ENCODE results near the gene CDK8. TPM values are rescaled to one million over a fixed set of nuclear protein-coding genes. Genes with fewer than 3 reads are reported as not detected.

CDK8 gene
- 34.0 TPM for total RNA-seq
- 15.5 TPM for polyA plus RNA-seq

- Histone ChIP-seq H3K36me3 (ENCODE audit: insufficient read depth) (no peaks in the 10 kb centered on the region), H3K4me3 (ENCODE audit: low read depth, low read length) (peak within 1 kb of the TSS; percentile 96), H3K4me1 (ENCODE audit: insufficient read depth) (no peaks in the 10 kb centered on the region), H3K27ac (ENCODE audit: low read depth) (peak within 1 kb of the TSS; percentile 97)
- WGBS = under 1% methylated on average over 79 of the region's 79 CpGs
- DNase-seq (ENCODE audit: extremely low spot score) = peak; percentile 77
These were observed at the start of gene CDK8 for GRCh38 chr13:26253787-26254582. TSS of gene CDK8 (plus strand) at chr13:26254129. CDS start at chr13:26254642, 513 bp downstream.

- no peak overlapping the region for H3K4me3 ChIP-seq (ENCODE audit: low read depth, low read length)
- peaks cover 2% of the 10 kb centered on the region for H3K36me3 ChIP-seq (ENCODE audit: insufficient read depth)
- no peak overlapping the region for H3K27ac ChIP-seq (ENCODE audit: low read depth)
- H3K4me1 ChIP-seq (ENCODE audit: insufficient read depth) = no peaks in the 10 kb centered on the region
- 96% methylated on average over 1 of the region's 1 CpG for WGBS
- no peak for DNase-seq (ENCODE audit: extremely low spot score)
These were observed 45.6 kb upstream of the CDK8 start for GRCh38 chr13:26208287-26208686.

- 89% methylated on average over 1 of the region's 1 CpG for WGBS
- Histone ChIP-seq H3K36me3 (ENCODE audit: insufficient read depth) (peaks cover 17% of the 10 kb centered on the region), H3K27ac (ENCODE audit: low read depth) (no peak overlapping the region), H3K4me1 (ENCODE audit: insufficient read depth) (no peaks in the 10 kb centered on the region), H3K4me3 (ENCODE audit: low read depth, low read length) (no peak overlapping the region)
- no peak for DNase-seq (ENCODE audit: extremely low spot score)
These were observed 40.6 kb upstream of the CDK8 start for GRCh38 chr13:26213345-26213744.

- Histone ChIP-seq H3K36me3 (ENCODE audit: insufficient read depth) (peaks cover 17% of the 10 kb centered on the region), H3K4me3 (ENCODE audit: low read depth, low read length) (no peak overlapping the region), H3K27ac (ENCODE audit: low read depth) (no peak overlapping the region), H3K4me1 (ENCODE audit: insufficient read depth) (no peaks in the 10 kb centered on the region)
- DNase-seq (ENCODE audit: extremely low spot score) = no peak
- 94% methylated on average over 6 of the region's 6 CpGs for WGBS
These were observed 39.9 kb upstream of the CDK8 start for GRCh38 chr13:26213982-26214381.

- DNase-seq (ENCODE audit: extremely low spot score) = no peak
- Histone ChIP-seq H3K27ac (ENCODE audit: low read depth) (no peak overlapping the region), H3K4me3 (ENCODE audit: low read depth, low read length) (no peak overlapping the region), H3K4me1 (ENCODE audit: insufficient read depth) (no peaks in the 10 kb centered on the region), H3K36me3 (ENCODE audit: insufficient read depth) (peaks cover 15% of the 10 kb centered on the region)
- 86% methylated on average over 2 of the region's 2 CpGs for WGBS
These were observed 37.9 kb upstream of the CDK8 start for GRCh38 chr13:26216042-26216441.

GRCh38 chr13:26219726-26220125 is 34.2 kb upstream of the CDK8 start:
- Histone ChIP-seq H3K4me3 (ENCODE audit: low read depth, low read length) (no peak overlapping the region), H3K27ac (ENCODE audit: low read depth) (no peak overlapping the region), H3K36me3 (ENCODE audit: insufficient read depth) (peaks cover 10% of the 10 kb centered on the region), H3K4me1 (ENCODE audit: insufficient read depth) (no peaks in the 10 kb centered on the region)
- DNase-seq (ENCODE audit: extremely low spot score) = no peak
- WGBS = 51% methylated on average over 1 of the region's 1 CpG

- Histone ChIP-seq H3K4me1 (ENCODE audit: insufficient read depth) (no peaks in the 10 kb centered on the region), H3K4me3 (ENCODE audit: low read depth, low read length) (peak overlapping the region; percentile 16), H3K36me3 (ENCODE audit: insufficient read depth) (peaks cover 4% of the 10 kb centered on the region), H3K27ac (ENCODE audit: low read depth) (no peak overlapping the region)
- DNase-seq (ENCODE audit: extremely low spot score) = no peak
- 69% methylated on average over 2 of the region's 2 CpGs for WGBS
These were observed 33.4 kb upstream of the CDK8 start for GRCh38 chr13:26220575-26220974.

- no peak for DNase-seq (ENCODE audit: extremely low spot score)
- Histone ChIP-seq H3K4me1 (ENCODE audit: insufficient read depth) (no peaks in the 10 kb centered on the region), H3K4me3 (ENCODE audit: low read depth, low read length) (peak overlapping the region; percentile 91), H3K27ac (ENCODE audit: low read depth) (peak overlapping the region; percentile 77), H3K36me3 (ENCODE audit: insufficient read depth) (peaks cover 4% of the 10 kb centered on the region)
- WGBS = under 1% methylated on average over 16 of the region's 16 CpGs
These were observed 32.6 kb upstream of the CDK8 start for GRCh38 chr13:26221399-26221720.

GRCh38 chr13:26221721-26222519 is 32.0 kb upstream of the CDK8 start, which contains the start of gene RNF6:
TSS of gene RNF6 (minus strand) at chr13:26222314. CDS start at chr13:26219649, 2,665 bp downstream.
- Histone ChIP-seq H3K36me3 (ENCODE audit: insufficient read depth) (no peaks in the 10 kb centered on the region), H3K4me1 (ENCODE audit: insufficient read depth) (no peaks in the 10 kb centered on the region), H3K4me3 (ENCODE audit: low read depth, low read length) (peak within 1 kb of the TSS; percentile 91), H3K27ac (ENCODE audit: low read depth) (peak within 1 kb of the TSS; percentile 97)
- under 1% methylated on average over 67 of the region's 67 CpGs for WGBS
- DNase-seq (ENCODE audit: extremely low spot score) = peak; percentile 96

- H3K27ac ChIP-seq (ENCODE audit: low read depth) = peak overlapping the region; percentile 97
- H3K4me3 ChIP-seq (ENCODE audit: low read depth, low read length) = peak overlapping the region; percentile 91
- no peaks in the 10 kb centered on the region for H3K36me3 ChIP-seq (ENCODE audit: insufficient read depth)
- H3K4me1 ChIP-seq (ENCODE audit: insufficient read depth) = no peaks in the 10 kb centered on the region
- DNase-seq (ENCODE audit: extremely low spot score) = no peak
- 14% methylated on average over 16 of the region's 16 CpGs for WGBS
These were observed 31.3 kb upstream of the CDK8 start for GRCh38 chr13:26222520-26223046.

- no peak overlapping the region for H3K4me3 ChIP-seq (ENCODE audit: low read depth, low read length)
- no peak for DNase-seq (ENCODE audit: extremely low spot score)
- no peak overlapping the region for H3K27ac ChIP-seq (ENCODE audit: low read depth)
- H3K36me3 ChIP-seq (ENCODE audit: insufficient read depth) = no peaks in the 10 kb centered on the region
- WGBS = 72% methylated on average over 7 of the region's 7 CpGs
- no peaks in the 10 kb centered on the region for H3K4me1 ChIP-seq (ENCODE audit: insufficient read depth)
These were observed 27.9 kb upstream of the CDK8 start for GRCh38 chr13:26225896-26226617.

- DNase-seq (ENCODE audit: extremely low spot score) = no peak
- Histone ChIP-seq H3K4me1 (ENCODE audit: insufficient read depth) (no peaks in the 10 kb centered on the region), H3K27ac (ENCODE audit: low read depth) (no peak overlapping the region), H3K36me3 (ENCODE audit: insufficient read depth) (no peaks in the 10 kb centered on the region), H3K4me3 (ENCODE audit: low read depth, low read length) (no peak overlapping the region)
- 83% methylated on average over 6 of the region's 6 CpGs for WGBS
These were observed 26.6 kb upstream of the CDK8 start for GRCh38 chr13:26227166-26227971.

GRCh38 chr13:26228096-26228495 is 25.8 kb upstream of the CDK8 start:
- Histone ChIP-seq H3K4me1 (ENCODE audit: insufficient read depth) (no peaks in the 10 kb centered on the region), H3K36me3 (ENCODE audit: insufficient read depth) (no peaks in the 10 kb centered on the region), H3K4me3 (ENCODE audit: low read depth, low read length) (no peak overlapping the region), H3K27ac (ENCODE audit: low read depth) (no peak overlapping the region)
- no peak for DNase-seq (ENCODE audit: extremely low spot score)
- whole genome bisulfite sequencing = 80% methylated on average over 2 of the region's 2 CpGs

Data from urinary bladder (tissue), 4 donors.